GM21619 (cell line): ENCODE measurements around the gene TTC27.
"Not testable (repeated sequence)": the region's sequence is repeated elsewhere in the genome, so short reads cannot be mapped to it uniquely, and the experiment has no call there.

Source experiments
- ATAC-seq: cut with Tn5 transposase; IDR thresholded peaks from one replicate; pipeline ENCODE4 v1.9.1; 2021; ENCODE audit not compliant: unreplicated experiment

Gene TTC27

GRCh38 chr2:32627814-32628579, at the start of gene TTC27:
TTC27 (plus strand) TSS chr2:32628050; CDS start chr2:32628293, 243 bp downstream.
- ATAC-seq = peak; percentile 100

DNA sequence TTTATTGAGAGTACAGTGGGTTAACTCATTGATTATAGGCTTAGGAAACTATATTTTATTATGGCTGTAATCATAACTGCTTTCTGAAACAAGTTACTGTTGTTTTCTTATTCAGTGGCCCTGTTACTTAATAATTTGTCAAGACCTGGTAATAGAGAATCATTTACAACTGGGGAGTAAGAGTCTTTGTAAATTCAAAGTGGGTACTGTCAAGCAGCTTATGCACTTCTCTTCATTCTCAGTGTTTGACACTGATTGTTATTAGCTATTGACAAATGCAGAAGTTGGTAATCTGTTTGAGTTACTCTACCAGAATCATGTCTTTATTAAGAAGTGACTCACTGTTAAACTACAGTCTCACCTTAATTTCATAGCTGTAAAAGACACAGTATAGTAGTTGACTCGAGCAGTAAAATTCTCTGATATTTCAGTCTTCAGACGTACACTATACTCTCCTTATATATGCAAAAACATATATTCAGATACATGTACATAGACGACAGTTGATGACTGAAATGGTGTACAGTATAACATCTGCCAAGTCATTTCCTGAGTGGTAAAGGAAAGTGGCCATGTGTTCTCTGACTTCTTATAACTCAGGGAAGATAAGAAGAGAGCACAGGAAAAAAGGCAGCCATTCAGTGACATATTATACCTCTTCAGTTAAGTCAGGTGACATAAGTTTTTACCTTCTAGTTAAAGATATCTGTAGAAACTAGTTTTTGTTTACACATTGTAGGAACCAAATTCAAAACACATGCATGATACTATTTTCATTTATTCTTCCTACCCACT, 36.0 kb upstream of the TTC27 start:
- peak; percentile 81 for ATAC-seq

- no peak for ATAC-seq
Observed at GRCh38 chr2:32594573-32594972, 33.3 kb upstream of the TTC27 start.

GRCh38 chr2:32611366-32611765, 16.5 kb upstream of the TTC27 start:
- no peak for ATAC-seq

DNA sequence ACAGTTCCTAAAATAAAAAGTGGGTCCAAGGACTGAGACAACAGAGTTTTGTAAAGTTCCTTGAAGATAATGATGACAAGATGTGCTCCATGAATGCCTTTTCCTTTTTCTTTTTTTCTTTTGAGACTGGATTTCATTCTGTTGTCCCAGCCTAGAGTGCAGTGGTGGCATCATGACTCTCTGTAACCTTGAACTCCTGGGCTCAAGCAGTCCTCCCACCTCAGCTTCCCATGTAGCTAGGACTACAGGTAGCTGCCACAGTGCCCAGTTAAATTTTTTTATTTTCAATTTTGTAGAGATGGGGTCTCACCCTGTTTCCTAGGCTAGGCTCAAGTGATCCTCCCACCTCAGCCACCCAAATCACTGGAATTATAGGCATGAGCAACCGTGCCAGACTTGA, 16.1 kb upstream of the TTC27 start:
- ATAC-seq = no peak

GRCh38 chr2:32614084-32614483, 13.8 kb upstream of the TTC27 start:
- ATAC-seq = no peak

- no peak for ATAC-seq
Observed at GRCh38 chr2:32617599-32618189, 10.2 kb upstream of the TTC27 start.

- ATAC-seq = no peak
Observed at GRCh38 chr2:32622570-32623310, 5.1 kb upstream of the TTC27 start.

DNA sequence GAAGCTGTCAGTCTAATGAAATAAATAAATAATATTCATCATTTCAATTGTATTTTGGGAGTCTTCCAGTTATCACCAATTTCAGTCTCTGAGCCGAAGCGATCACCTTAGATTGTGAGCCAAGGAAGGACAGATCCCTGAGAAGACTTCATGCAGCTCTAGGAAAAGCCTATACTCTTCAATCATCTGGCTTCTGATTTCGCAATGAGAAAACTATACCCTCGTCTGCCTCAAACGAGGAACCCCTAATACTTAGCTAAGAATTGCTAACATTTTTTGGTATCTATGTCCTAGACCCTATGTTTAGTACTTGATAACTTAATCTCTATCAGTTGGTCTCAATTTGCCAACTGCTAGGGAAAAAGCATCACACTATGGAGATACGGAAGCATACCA, 4.5 kb upstream of the TTC27 start:
- ATAC-seq = no peak

GRCh38 chr2:32624812-32625211, 3.0 kb upstream of the TTC27 start:
- no peak for ATAC-seq

DNA sequence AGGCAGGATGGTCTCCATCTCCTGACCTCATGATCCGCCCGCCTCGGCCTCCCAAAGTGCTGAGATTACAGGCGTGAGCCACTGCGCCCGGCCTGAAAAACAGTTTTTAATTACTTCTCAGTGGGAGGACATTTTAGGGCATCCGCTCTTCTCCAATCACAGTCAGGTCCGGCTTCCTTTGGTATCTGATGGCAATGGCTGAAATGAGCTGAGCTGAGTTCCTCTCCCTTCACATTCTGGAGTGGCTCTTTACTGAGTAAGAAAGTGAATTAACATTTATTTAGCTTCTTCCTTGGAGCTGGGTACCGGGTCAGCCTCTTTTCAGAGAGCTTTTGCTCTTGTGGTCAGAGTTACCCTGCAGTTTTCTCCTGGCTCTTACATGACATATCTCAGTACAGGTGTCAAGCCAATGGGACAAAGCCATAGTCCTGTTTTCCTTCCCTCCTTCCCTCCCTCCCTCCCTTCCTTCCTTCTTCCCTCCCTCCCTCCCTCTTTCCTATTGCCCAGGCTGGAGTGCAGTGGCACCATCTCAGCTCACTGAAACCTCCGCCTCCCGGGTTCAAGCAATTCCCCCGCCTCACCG, 1.1 kb upstream of the TTC27 start:
- no peak for ATAC-seq

DNA sequence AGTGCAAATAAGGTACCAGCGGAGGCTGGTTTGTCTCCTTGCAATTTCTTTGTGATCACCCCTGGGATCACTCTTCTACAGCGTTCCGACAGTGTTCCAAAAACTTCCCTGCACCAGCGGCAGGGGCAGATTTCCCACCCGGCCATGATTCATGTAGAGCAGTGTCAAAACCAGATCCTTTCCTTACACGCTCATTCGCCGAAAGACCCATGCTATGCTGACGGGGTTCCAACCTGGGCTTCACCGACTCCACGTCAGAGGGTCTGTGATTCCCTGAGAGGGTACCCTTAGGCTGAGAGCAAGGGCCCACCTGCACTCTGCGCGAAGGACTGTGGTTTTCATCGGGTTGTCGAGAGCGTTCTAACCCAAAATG, 423 bp upstream of the TTC27 start:
- peak; percentile 35 for ATAC-seq

- ATAC-seq = no peak
Observed at GRCh38 chr2:32632089-32632488, 4.2 kb downstream of the TTC27 start.

- no peak for ATAC-seq
Observed at GRCh38 chr2:32633040-32633439, 5.2 kb downstream of the TTC27 start.

- not testable (repeated sequence) for ATAC-seq
Observed at GRCh38 chr2:32638548-32638947, 10.7 kb downstream of the TTC27 start.

- no peak for ATAC-seq
Observed at GRCh38 chr2:32641180-32641579, 13.3 kb downstream of the TTC27 start.

GRCh38 chr2:32647180-32647651, 19.4 kb downstream of the TTC27 start:
- ATAC-seq = no peak

DNA sequence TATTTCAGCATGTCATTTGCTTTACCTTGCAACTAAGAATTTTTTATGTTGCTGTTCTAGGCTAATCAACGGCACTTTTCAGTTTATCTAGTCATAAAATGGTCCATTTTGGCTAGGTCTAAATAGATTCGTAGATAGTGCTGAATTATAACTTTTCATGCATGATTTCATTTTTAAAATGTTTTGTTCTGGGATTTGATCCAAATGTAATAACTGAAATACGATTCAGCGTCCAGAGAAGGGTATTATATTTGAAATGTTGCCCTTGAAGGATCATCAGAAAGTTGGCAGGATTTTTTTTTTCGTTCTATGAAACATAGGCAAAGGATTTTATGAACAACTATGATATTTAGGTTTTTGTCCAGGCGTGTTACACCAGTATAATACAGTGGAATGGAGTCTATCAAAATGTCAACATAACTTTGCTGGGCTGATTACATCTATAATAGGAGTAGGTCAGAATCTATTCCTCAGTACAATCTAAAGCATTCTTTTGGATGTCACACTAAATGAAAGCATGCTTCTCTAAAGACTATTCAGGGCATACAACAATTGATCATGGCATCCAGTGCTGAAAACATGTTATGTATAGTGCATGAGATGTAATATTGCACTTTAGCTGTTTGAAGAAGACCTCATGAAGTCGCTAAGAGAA, 24.8 kb downstream of the TTC27 start:
- ATAC-seq = no peak

DNA sequence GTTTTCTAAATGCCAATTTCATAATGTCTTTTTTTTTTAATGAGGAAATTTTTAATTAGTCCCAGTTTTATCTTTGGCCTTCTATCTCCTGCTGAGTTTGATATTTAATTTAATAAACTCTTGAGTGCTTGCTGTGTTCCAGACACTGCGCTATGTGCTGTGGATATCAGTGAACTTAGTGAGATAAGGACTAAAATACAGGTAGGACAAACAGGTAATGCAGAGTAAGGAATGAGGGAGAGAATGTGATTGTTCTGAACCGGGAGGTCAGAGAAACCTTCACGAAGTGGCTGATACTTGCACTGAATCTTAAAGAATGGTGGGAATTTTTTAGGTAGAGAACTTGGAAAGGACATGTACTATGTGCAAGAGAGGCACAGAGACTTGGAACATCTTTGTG, 28.2 kb downstream of the TTC27 start:
- no peak for ATAC-seq

DNA sequence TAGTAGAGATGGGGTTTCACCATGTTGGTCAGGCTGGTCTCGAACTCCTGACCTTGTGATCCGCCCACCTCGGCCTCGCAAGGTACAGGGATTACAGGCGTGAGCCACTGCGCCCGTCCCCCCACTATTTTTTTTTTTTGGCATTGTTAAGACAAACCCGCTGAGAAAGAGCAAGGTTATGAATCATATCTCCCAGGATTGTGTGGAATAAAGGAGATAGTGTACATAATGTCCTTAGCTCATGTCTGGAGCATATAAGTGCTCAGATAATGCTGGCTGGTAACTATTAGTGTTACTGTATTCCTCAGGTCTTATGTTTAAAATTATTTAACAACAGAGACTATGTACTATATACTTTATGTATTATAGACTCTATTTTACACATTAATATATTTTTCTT, 36.0 kb downstream of the TTC27 start:
- ATAC-seq = no peak
